Fibroblast of lung (primary cell): ENCODE results near the gene SFXN3.

Source experiments
- EZH2 ChIP-seq: IDR thresholded peaks from 2 replicates; pipeline ENCODE4 v1.5.1; 2012; ENCODE audit warnings: low read length, control low read depth, mild to moderate bottlenecking; ENCODE audit errors: missing control alignments
- TF ChIP-seq, protein P1 (sequence below), 2 donors: IDR thresholded peaks in 1 of 2; conservative IDR thresholded peaks in 1 of 2; 1 replicate in 1 of 2; 2 replicates in 1 of 2; pipeline ENCODE4 v1.5.1; 2011 to 2012; ENCODE audit warnings: low read length in 2 of 2, control low read depth in 1 of 2, inconsistent platforms in 1 of 2, low read depth in 1 of 2, mild to moderate bottlenecking in 1 of 2

- TF ChIP-seq EZH2 = no peak
- TF ChIP-seq, protein P1, sequence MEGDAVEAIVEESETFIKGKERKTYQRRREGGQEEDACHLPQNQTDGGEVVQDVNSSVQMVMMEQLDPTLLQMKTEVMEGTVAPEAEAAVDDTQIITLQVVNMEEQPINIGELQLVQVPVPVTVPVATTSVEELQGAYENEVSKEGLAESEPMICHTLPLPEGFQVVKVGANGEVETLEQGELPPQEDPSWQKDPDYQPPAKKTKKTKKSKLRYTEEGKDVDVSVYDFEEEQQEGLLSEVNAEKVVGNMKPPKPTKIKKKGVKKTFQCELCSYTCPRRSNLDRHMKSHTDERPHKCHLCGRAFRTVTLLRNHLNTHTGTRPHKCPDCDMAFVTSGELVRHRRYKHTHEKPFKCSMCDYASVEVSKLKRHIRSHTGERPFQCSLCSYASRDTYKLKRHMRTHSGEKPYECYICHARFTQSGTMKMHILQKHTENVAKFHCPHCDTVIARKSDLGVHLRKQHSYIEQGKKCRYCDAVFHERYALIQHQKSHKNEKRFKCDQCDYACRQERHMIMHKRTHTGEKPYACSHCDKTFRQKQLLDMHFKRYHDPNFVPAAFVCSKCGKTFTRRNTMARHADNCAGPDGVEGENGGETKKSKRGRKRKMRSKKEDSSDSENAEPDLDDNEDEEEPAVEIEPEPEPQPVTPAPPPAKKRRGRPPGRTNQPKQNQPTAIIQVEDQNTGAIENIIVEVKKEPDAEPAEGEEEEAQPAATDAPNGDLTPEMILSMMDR (conservative IDR thresholded peaks at IDR 0.05 in 1 of 2, IDR thresholded peaks at IDR 0.05 in 1 of 2; ENCODE audit: low read depth in 1 of 2, low read length in 2 of 2) = no peak
Measured at GRCh38 chr10:101000915-101001658, 29.9 kb upstream of the SFXN3 start.
